GM19023 (cell line): ENCODE data around the gene TMEM178A.
"Not testable (repeated sequence)": the region's sequence is repeated elsewhere in the genome, so short reads cannot be mapped to it uniquely, and the experiment has no call there.

Source experiments
- ATAC-seq: cut with Tn5 transposase; IDR thresholded peaks from one replicate; pipeline ENCODE4 v1.9.1; 2021; ENCODE audit warnings: mild to moderate bottlenecking, moderate library complexity; ENCODE audit not compliant: unreplicated experiment

TMEM178A gene

DNA sequence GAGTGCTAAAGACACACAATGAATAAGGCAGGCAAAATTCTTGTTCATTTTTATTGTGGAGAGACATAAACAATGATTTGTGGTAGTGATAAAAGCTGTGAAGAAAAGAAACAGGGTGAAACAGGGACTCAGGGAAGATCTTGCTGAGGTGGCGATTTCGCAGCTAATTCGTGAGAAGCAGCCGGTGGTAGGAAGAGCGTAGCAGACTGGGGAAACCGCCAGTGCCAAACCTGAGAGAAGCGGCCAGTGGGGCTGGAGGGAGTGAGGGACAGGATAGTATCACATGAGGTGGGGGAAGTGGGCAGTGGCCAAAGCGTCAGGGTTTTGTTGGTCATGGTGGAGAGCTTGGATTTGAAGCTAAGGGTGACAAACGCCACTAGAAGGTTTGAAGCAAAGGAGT, 42.3 kb downstream of the TMEM178A start:
- no peak for ATAC-seq

GRCh38 chr2:39710807-39711206, 45.1 kb downstream of the TMEM178A start:
- no peak for ATAC-seq

DNA sequence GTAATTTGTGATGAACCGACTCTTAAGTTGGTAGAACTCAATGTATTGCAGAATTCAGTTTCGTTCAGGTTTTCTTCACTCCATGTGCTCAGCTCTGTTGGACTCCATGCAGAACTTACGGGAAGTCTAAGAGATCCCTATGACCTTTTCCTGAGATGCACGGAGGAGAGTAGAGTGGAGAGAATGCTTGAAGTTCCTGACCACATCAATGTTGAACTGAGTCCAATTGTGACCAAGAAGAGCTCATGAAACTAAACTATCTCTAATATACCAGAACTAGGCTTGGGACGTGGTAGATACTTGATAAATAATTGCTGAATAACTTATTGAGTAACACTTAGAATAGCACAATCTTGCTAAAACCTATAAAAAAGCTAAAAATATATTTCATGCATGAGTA, 47.2 kb downstream of the TMEM178A start:
- ATAC-seq, result no peak

- ATAC-seq, result no peak
Observed at GRCh38 chr2:39715095-39715494, 49.4 kb downstream of the TMEM178A start.

DNA sequence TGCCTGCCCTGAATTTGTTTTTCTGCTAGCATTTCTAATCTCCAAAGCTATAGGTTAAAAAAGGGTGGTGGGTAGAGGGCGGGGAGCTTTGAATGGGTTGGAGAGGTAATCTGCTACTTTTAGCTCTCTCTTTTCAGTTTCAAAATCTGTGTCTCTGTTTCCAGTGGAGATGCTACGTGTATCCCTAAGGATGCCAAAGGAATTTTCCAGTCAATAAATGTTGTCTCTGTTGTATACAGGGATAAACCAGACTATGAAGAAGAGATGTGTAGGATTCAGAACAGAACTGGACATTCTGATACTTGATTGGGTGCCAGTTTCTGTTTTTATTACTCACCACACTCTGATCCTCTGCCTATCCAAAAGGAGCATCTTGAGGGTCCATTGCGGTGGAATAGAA, 50.1 kb downstream of the TMEM178A start:
- no peak for ATAC-seq

DNA sequence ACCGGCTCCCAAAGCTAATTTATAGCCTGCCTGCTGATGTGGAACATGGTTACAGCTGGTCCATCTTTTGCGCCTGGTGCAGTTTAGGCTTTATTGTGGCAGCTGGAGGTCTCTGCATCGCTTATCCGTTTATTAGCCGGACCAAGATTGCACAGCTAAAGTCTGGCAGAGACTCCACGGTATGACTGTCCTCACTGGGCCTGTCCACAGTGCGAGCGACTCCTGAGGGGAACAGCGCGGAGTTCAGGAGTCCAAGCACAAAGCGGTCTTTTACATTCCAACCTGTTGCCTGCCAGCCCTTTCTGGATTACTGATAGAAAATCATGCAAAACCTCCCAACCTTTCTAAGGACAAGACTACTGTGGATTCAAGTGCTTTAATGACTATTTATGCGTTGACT, 51.4 kb downstream of the TMEM178A start:
- no peak for ATAC-seq

GRCh38 chr2:39718483-39718882, 52.8 kb downstream of the TMEM178A start:
- ATAC-seq, result no peak

GRCh38 chr2:39719317-39719716, 53.6 kb downstream of the TMEM178A start:
- ATAC-seq, result no peak

- no peak for ATAC-seq
Observed at GRCh38 chr2:39720970-39721369, 55.3 kb downstream of the TMEM178A start.

DNA sequence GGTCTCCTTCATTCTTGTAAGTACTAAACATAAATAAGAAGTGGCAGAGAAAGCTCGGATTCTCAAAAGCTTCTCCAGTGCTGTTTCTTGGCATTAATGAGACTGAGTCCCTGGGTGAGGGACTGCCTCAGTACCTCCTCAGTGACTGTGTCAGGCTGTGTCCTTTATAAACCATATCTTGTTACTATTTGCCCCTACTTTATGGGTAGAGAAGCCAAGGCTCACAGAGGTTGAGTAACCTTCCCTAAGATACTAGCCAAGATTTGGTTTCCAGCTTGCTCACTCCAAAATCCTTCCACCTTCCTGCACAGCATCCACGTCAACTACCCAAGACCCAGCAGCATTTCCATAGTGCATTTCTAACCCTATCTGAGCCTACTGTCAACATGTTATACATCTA, 57.8 kb downstream of the TMEM178A start:
- no peak for ATAC-seq

GRCh38 chr2:39723946-39724827, 58.5 kb downstream of the TMEM178A start:
- ATAC-seq, result no peak

- no peak for ATAC-seq
Observed at GRCh38 chr2:39724828-39725144, 59.1 kb downstream of the TMEM178A start.

DNA sequence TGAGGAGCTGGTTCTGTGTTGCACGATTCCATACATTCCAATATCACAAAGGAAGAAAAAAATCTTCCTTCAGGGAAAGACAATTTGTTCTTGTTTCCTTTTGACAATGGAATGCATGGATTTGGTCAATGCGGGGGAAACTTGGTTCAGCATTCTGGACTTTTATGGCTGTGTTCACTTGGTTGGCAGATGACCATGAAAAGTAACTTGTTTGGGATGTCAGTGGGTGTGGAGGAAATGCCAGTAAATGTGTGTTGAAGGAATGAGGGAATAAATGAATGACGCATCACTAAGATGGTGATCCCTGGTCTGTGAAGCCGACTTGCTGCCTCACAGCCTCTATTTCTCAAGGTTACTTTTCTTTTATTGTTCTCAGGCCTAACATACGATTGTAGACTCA, 59.7 kb downstream of the TMEM178A start:
- no peak for ATAC-seq

GRCh38 chr2:39728085-39728484, 62.4 kb downstream of the TMEM178A start:
- ATAC-seq, result not testable (repeated sequence)

DNA sequence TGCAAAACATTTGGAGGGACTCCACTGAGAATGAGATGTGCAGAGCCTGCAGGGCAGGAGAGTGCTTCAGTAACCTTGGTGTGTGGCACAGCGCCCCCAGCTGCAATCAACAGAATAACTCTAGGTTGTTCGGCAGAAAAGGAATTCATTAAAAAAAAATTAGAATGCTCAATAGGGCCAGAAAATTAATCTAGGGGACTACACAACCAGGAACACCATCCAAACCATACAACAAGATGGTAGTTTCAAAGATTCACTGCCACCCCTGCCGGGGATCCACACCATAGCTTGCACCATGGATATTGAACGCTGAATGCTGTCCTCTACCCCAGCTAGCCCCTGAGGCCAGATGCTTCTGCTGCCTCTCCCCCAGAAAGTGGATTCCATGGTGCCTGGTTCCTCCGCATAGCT, 63.2 kb downstream of the TMEM178A start:
- ATAC-seq, result no peak

GRCh38 chr2:39730276-39730675, 64.6 kb downstream of the TMEM178A start:
- ATAC-seq, result no peak

DNA sequence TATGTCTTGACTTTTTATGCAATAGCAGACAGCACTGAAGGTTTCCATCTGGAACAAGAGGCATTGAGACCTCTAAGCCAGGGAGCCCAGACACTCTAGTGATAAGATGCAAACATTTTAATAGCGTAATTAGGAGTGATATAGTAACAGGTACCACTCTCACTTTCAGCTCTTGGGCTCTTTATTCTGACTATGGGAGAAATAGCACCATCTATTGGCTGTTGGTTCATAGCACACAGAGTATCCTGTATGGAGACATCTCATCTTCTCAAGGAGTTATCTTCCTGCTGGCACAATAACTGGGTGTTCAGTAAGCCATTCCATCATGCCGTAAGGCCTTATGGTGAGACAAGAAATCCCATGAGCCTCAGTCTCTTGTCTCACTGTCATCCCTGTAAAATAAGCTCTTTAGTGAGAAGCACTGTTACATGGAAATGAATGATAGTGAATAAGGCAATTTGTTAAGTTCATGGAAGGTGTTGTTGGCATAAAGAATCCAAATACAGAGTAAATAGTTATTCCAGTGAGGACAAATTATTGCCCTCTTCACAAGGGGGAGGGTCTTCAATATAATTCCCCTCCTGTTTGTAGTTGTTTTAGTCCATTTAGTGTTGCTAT, 65.1 kb downstream of the TMEM178A start:
- peak; percentile 45 for ATAC-seq

GRCh38 chr2:39731546-39731945, 65.8 kb downstream of the TMEM178A start:
- no peak for ATAC-seq

- no peak for ATAC-seq
Observed at GRCh38 chr2:39732482-39732881, 66.8 kb downstream of the TMEM178A start.

GRCh38 chr2:39733070-39733674, 67.5 kb downstream of the TMEM178A start:
- ATAC-seq, result no peak

GRCh38 chr2:39734445-39734844, 68.7 kb downstream of the TMEM178A start:
- ATAC-seq, result no peak

GRCh38 chr2:39735648-39736047, 69.9 kb downstream of the TMEM178A start:
- no peak for ATAC-seq
